Brain microvascular endothelial cell (primary cell): Measurements from ENCODE around the gene SNTG2.

Source experiments
- DNase-seq: peaks from one replicate; pipeline ENCODE4 v3.0.0-alpha.2; 2020
- H3K27ac ChIP-seq: fragments of 250-450 bp; sonication (Bioruptor Pico); 2 replicates; pipeline ENCODE4 v1.5.1; 2020; ENCODE audit warnings: mild to moderate bottlenecking, moderate library complexity
- H3K27me3 ChIP-seq: fragments of 250-450 bp; sonication (Bioruptor Pico); replicated peaks from 2 replicates; pipeline ENCODE4 v1.5.1; 2020; ENCODE audit warnings: mild to moderate bottlenecking
- H3K36me3 ChIP-seq: fragments of 250-450 bp; sonication (Bioruptor Pico); replicated peaks from 2 replicates; pipeline ENCODE4 v1.5.1; 2020; ENCODE audit warnings: mild to moderate bottlenecking
- H3K4me3 ChIP-seq: 2 replicates; pipeline ENCODE4 v1.5.1; 2011; ENCODE audit warnings: low read depth, mild to moderate bottlenecking, control low read depth, low read length, moderate library complexity
- CTCF ChIP-seq: IDR thresholded peaks from 2 replicates; pipeline ENCODE4 v1.5.1; 2011; ENCODE audit warnings: low read depth, mild to moderate bottlenecking, moderate library complexity, low read length, control low read depth, inconsistent platforms; ENCODE audit errors: missing control alignments
- in situ Hi-C: cut with HindIII; loops from 2 replicates; pipeline ENCODE4 v1.10.0; 2017; ENCODE audit warnings: low sequenced_read_pairs, low pct_ligation_motif_present

The SNTG2 gene

GRCh38 chr2:1209246-1209645 is 258.6 kb downstream of the SNTG2 start:
- no peaks in the 10 kb centered on the region for H3K36me3 ChIP-seq
- TF ChIP-seq CTCF, result no peak
- H3K27me3 ChIP-seq, result no peaks in the 10 kb centered on the region
- in situ Hi-C loops, result no loop called here
- H3K27ac ChIP-seq, result no peak overlapping the region
- no peak overlapping the region for H3K4me3 ChIP-seq
- no peak for DNase-seq

- Histone ChIP-seq H3K27me3 (no peaks in the 10 kb centered on the region), H3K4me3 (no peak overlapping the region), H3K36me3 (no peaks in the 10 kb centered on the region), H3K27ac (no peak overlapping the region)
- TF ChIP-seq CTCF, result no peak
- no peak for DNase-seq
- in situ Hi-C loops, result no loop called here
Observed at GRCh38 chr2:1209761-1210160, 259.1 kb downstream of the SNTG2 start.

GRCh38 chr2:1210352-1210751 is 259.7 kb downstream of the SNTG2 start:
- H3K27me3 ChIP-seq, result no peaks in the 10 kb centered on the region
- H3K36me3 ChIP-seq, result no peaks in the 10 kb centered on the region
- TF ChIP-seq CTCF, result no peak
- DNase-seq, result peak; percentile 49
- in situ Hi-C loops, result no loop called here
- no peak overlapping the region for H3K4me3 ChIP-seq
- no peak overlapping the region for H3K27ac ChIP-seq

- no peaks in the 10 kb centered on the region for H3K36me3 ChIP-seq
- in situ Hi-C loops, result no loop called here
- TF ChIP-seq CTCF, result no peak
- H3K27ac ChIP-seq, result peak overlapping the region; percentile 74
- peak overlapping the region; percentile 24 for H3K4me3 ChIP-seq
- peak; percentile 83 for DNase-seq
- H3K27me3 ChIP-seq, result no peaks in the 10 kb centered on the region
Observed at GRCh38 chr2:1219901-1220573, 269.4 kb downstream of the SNTG2 start.

- in situ Hi-C loops, result no loop called here
- no peak for DNase-seq
- no peaks in the 10 kb centered on the region for H3K27me3 ChIP-seq
Observed at GRCh38 chr2:1222056-1222455, 271.4 kb downstream of the SNTG2 start.

More at GRCh38 chr2:1222056-1222455, 271.4 kb downstream of the SNTG2 start:
- TF ChIP-seq CTCF, result no peak
- no peak overlapping the region for H3K4me3 ChIP-seq
- H3K27ac ChIP-seq, result no peak overlapping the region
- H3K36me3 ChIP-seq, result no peaks in the 10 kb centered on the region
